K562 (cell line): ENCODE data around the gene TRABD2B.

Experiments
- EZH2 ChIP-seq: IDR thresholded peaks from 2 replicates; pipeline ENCODE4 v1.6.1; 2012; ENCODE audit warnings: low read depth, mild to moderate bottlenecking, inconsistent platforms, low read length, borderline replicate concordance
- GTF2F1 ChIP-seq: IDR thresholded peaks from 2 replicates; pipeline ENCODE4 v1.6.1; 2011; ENCODE audit warnings: low read depth, low read length, improper control_type of control experiment

DNA sequence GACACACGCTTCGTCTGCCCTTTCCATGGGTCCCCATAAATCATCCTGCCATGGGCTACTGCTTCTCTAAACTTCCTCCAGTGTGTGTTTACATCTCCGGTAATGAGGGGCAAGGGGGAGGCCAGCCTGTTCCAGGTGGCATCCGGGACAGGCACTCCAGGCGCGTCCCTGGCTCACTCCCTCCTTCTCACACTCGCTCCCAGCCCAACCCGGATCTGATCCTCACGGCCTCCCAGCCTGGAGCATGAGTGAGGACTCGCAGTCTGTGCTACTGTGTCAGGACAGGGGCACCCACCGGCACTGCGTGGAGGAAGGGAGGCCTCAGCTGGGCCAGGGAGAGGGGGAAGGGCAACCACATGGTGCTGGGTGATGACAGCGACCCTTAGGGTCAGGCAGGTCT lies 225.4 kb downstream of the TRABD2B start:
- no peak for TF ChIP-seq EZH2
- TF ChIP-seq GTF2F1, result no peak
